RWPE2 (cell line): Measurements from ENCODE around the gene BRD9.
A peak's percentile ranks its signal among the peaks of the same experiment; 100 is the strongest.
"Not testable (repeated sequence)": the region's sequence is repeated elsewhere in the genome, so short reads cannot be mapped to it uniquely, and the experiment has no call there.

Experiments
- ATAC-seq: fragments of 200-7000 bp; cut with Tn5 transposase; 3 replicates; pipeline ENCODE4 v1.9.1; 2021; ENCODE audit warnings: low read depth
- DNase-seq: peaks from one replicate; pipeline ENCODE4 v3.0.0-alpha.2; 2020; ENCODE audit warnings: low spot score
- H3K27ac ChIP-seq: fragments of 450-650 bp; 2 replicates; pipeline ENCODE4 v1.5.1; 2017; ENCODE audit warnings: mild to moderate bottlenecking; ENCODE audit not compliant: poor library complexity, severe bottlenecking
- H3K27me3 ChIP-seq: fragments of 250-450 bp; sonication (Bioruptor Pico); 2 replicates; pipeline ENCODE4 v1.5.1; 2021; ENCODE audit warnings: mild to moderate bottlenecking, moderate library complexity; ENCODE audit not compliant: insufficient read depth, poor library complexity, severe bottlenecking
- H3K36me3 ChIP-seq: fragments of 250-450 bp; sonication (Bioruptor Pico); 2 replicates; pipeline ENCODE4 v1.5.1; 2020; ENCODE audit warnings: low read depth, mild to moderate bottlenecking, moderate library complexity
- H3K4me1 ChIP-seq: fragments of 250-450 bp; sonication (Bioruptor Pico); 2 replicates; pipeline ENCODE4 v1.5.1; 2021; ENCODE audit warnings: mild to moderate bottlenecking, moderate library complexity; ENCODE audit not compliant: insufficient read depth, poor library complexity, severe bottlenecking
- H3K4me3 ChIP-seq: fragments of 250-450 bp; sonication (Bioruptor Pico); 2 replicates; pipeline ENCODE4 v1.5.1; 2021; ENCODE audit warnings: mild to moderate bottlenecking, moderate library complexity; ENCODE audit not compliant: severe bottlenecking
- H3K9me3 ChIP-seq: fragments of 250-450 bp; sonication (Bioruptor Pico); 2 replicates; pipeline ENCODE4 v1.5.1; 2021; ENCODE audit warnings: mild to moderate bottlenecking, moderate library complexity; ENCODE audit not compliant: severe bottlenecking
- CTCF ChIP-seq: fragments of 450-650 bp; IDR thresholded peaks from one replicate; pipeline ENCODE4 v1.5.1; 2017; ENCODE audit warnings: mild to moderate bottlenecking, moderate library complexity; ENCODE audit not compliant: poor library complexity, severe bottlenecking

BRD9 gene

GRCh38 chr5:854217-854616 is 38.4 kb downstream of the BRD9 start:
- Histone ChIP-seq H3K4me3 (no peak overlapping the region), H3K36me3 (no peaks in the 10 kb centered on the region), H3K9me3 (no peaks in the 10 kb centered on the region), H3K4me1 (no peaks in the 10 kb centered on the region), H3K27ac (no peak overlapping the region), H3K27me3 (peaks cover 29% of the 10 kb centered on the region)
- ATAC-seq: no peak
- no peak for TF ChIP-seq CTCF
- DNase-seq: peak; percentile 64

GRCh38 chr5:853416-854090 is 39.0 kb downstream of the BRD9 start:
- DNase-seq: peak; percentile 39
- H3K36me3 ChIP-seq, H3K27ac ChIP-seq, H3K4me1 ChIP-seq, H3K9me3 ChIP-seq, H3K4me3 ChIP-seq, ATAC-seq: not testable (repeated sequence)
- peaks cover 29% of the 10 kb centered on the region for H3K27me3 ChIP-seq

GRCh38 chr5:852431-853401 is 39.9 kb downstream of the BRD9 start:
- H3K4me1 ChIP-seq: no peaks in the 10 kb centered on the region
- no peak overlapping the region for H3K4me3 ChIP-seq
- no peak for TF ChIP-seq CTCF
- H3K27ac ChIP-seq: no peak overlapping the region
- ATAC-seq: no peak
- no peaks in the 10 kb centered on the region for H3K36me3 ChIP-seq
- peaks cover 29% of the 10 kb centered on the region for H3K27me3 ChIP-seq
- DNase-seq: peak; percentile 70
- H3K9me3 ChIP-seq: no peaks in the 10 kb centered on the region

GRCh38 chr5:852018-852417 is 40.6 kb downstream of the BRD9 start:
- no peak overlapping the region for H3K4me3 ChIP-seq
- TF ChIP-seq CTCF: no peak
- DNase-seq: peak; percentile 15

GRCh38 chr5:851553-851952 is 41.0 kb downstream of the BRD9 start:
- Histone ChIP-seq H3K36me3 (no peaks in the 10 kb centered on the region), H3K4me1 (no peaks in the 10 kb centered on the region), H3K9me3 (no peaks in the 10 kb centered on the region), H3K4me3 (no peak overlapping the region), H3K27me3 (peaks cover 29% of the 10 kb centered on the region), H3K27ac (no peak overlapping the region)
- DNase-seq (peak; percentile 52), ATAC-seq (no peak)
- no peak for TF ChIP-seq CTCF

More at GRCh38 chr5:852018-852417, 40.6 kb downstream of the BRD9 start:
- Histone ChIP-seq H3K4me1 (no peaks in the 10 kb centered on the region), H3K9me3 (no peaks in the 10 kb centered on the region), H3K27me3 (peaks cover 29% of the 10 kb centered on the region), H3K36me3 (no peaks in the 10 kb centered on the region), H3K27ac (no peak overlapping the region)
- no peak for ATAC-seq
